BJ (cell line): ENCODE measurements around the gene FAM13B. TPM values are rescaled to one million over a fixed set of nuclear protein-coding genes. Genes with fewer than 3 reads are reported as not detected.

ENCODE experiments used
- CTCF ChIA-PET: fragments of 350-600 bp; formaldehyde crosslinking; extraction: SDS; loops from one replicate; lab custom pipeline; 2021; ENCODE audit warnings: antibody characterized with exemption, inconsistent platforms; lab: Yijun Ruan, JAX
- POLR2A ChIA-PET: fragments of 300-600 bp; sonication (Branson Sonifier 250); formaldehyde crosslinking; extraction: SDS; loops from one replicate; lab custom pipeline; 2021; ENCODE audit warnings: antibody characterized with exemption; lab: Charles Lee
- DNase-seq: peaks from one replicate; pipeline ENCODE4 v3.0.0-alpha.2; 2011; ENCODE audit warnings: low read depth
- H3K27me3 ChIP-seq: 2 replicates; pipeline ENCODE4 v1.6.0; 2011; ENCODE audit warnings: low read length; ENCODE audit not compliant: control insufficient read depth, insufficient read depth
- H3K36me3 ChIP-seq: 2 replicates; pipeline ENCODE4 v1.5.1; 2011; ENCODE audit warnings: low read length; ENCODE audit not compliant: control insufficient read depth, insufficient read depth
- H3K4me3 ChIP-seq: 2 replicates; pipeline ENCODE4 v1.5.1; 2011; ENCODE audit warnings: low read depth, mild to moderate bottlenecking, control low read depth, low read length
- CTCF ChIP-seq: IDR thresholded peaks from 2 replicates; pipeline ENCODE4 v1.5.1; 2011; ENCODE audit warnings: low read depth, mild to moderate bottlenecking, control low read depth, inconsistent platforms, low read length, moderate library complexity; ENCODE audit not compliant: insufficient read depth
- polyA plus RNA-seq: library from polyadenylated mRNA; depleted of rRNA; stranded (reverse); fragments of >200 nt; gene quantifications from 2 replicates; pipeline ENCODE4 v1.2.3, GENCODE V29; 2011

The FAM13B gene
- polyA plus RNA-seq, 1 experiment: 12.6 TPM

GRCh38 chr5:138015916-138016315 is 17.0 kb downstream of the FAM13B start:
- DNase-seq: no peak
- CTCF ChIA-PET: no interaction called here
- Histone ChIP-seq H3K27me3 (no peaks in the 10 kb centered on the region), H3K4me3 (no peak overlapping the region), H3K36me3 (peaks cover 2% of the 10 kb centered on the region)
- no peak for TF ChIP-seq CTCF
- POLR2A ChIA-PET: no interaction called here

- Histone ChIP-seq H3K27me3 (no peaks in the 10 kb centered on the region), H3K4me3 (no peak overlapping the region), H3K36me3 (peaks cover 5% of the 10 kb centered on the region)
- POLR2A ChIA-PET: no interaction called here
- CTCF ChIA-PET: no interaction called here
- no peak for DNase-seq
- no peak for TF ChIP-seq CTCF
Observed at GRCh38 chr5:138011991-138012390, 20.9 kb downstream of the FAM13B start.

DNA sequence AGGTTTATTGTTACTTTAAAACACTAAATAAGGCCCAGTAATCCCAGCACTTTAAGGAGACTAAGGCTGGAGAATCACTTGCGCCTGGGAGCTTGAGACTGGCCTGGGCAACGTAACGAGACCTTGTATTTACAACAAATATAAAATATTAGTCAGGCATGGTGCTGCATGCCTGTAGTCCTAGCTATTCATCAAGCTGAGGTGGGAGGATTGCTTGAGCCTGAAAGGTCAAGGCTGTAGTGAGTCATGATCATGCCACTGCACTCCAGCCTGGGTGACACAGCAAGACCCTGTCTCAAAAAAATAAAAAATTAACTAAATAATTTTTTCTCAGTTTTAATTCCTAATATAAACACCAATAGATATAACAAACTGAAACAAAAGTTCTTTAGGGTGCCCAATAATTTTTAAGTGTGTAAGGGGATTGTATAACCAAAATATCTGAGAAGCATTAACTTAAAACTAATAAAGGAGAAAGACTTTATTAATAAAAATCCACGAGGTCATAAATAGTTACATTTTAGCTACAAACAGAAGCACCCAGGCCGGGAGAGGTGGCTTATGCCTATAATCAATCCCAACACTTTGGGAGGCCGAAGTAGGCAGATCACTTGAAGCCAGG is 32.7 kb downstream of the FAM13B start:
- TF ChIP-seq CTCF: no peak
- Histone ChIP-seq H3K36me3 (no peaks in the 10 kb centered on the region), H3K27me3 (no peaks in the 10 kb centered on the region), H3K4me3 (no peak overlapping the region)
- DNase-seq: no peak
- ChIA-PET CTCF (interaction anchor here (1.5 kb wide), 1 partner anchor 246 kb away, joined by 3 read pairs; the partner anchor contains the start of gene HNRNPA0), POLR2A (no interaction called here)

DNA sequence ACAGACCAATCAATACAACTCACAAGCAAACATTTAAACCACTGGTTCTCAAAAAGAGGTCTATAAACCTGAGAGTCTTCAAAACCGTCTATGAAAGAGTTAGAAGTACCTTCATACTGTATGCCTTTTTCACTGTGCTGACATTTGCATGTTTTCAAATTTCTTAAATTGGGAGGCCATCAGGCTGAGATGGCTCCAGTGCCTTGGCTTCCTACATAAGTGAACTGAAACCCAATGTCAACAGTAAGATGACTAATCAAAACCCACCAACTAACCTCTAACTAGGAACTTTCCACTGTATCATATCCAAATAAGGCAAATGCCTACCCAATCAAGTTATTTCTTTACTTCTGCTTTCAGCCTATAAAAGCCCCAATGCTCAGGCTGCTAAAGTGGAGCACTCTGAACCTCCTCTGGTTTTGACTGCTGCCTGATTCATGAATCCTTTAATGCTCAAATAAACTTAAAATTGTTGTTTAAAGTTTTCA is 35.1 kb downstream of the FAM13B start:
- H3K27me3 ChIP-seq: no peaks in the 10 kb centered on the region
- no peak for TF ChIP-seq CTCF
- POLR2A ChIA-PET: no interaction called here
- DNase-seq: no peak
- H3K4me3 ChIP-seq: no peak overlapping the region
- CTCF ChIA-PET: interaction anchor here (1.3 kb wide), 1 partner anchor 16 kb away, joined by 3 read pairs; no protein-coding TSS in a partner anchor
- H3K36me3 ChIP-seq: no peaks in the 10 kb centered on the region

- no peak for TF ChIP-seq CTCF
- Histone ChIP-seq H3K4me3 (no peak overlapping the region), H3K27me3 (no peaks in the 10 kb centered on the region), H3K36me3 (no peaks in the 10 kb centered on the region)
- CTCF ChIA-PET: no interaction called here
- no peak for DNase-seq
- POLR2A ChIA-PET: no interaction called here
Observed at GRCh38 chr5:137995749-137996128, 37.1 kb downstream of the FAM13B start.
